SU-DHL-6 (cell line): ENCODE data around the gene GRM5.
"Not testable (repeated sequence)": the region's sequence is repeated elsewhere in the genome, so short reads cannot be mapped to it uniquely, and the experiment has no call there.

Experiments
- H2AFZ ChIP-seq: fragments of 200-600 bp; sonication (generic); 2 replicates; pipeline ENCODE4 v1.6.1; 2014; ENCODE audit warnings: low read depth, mild to moderate bottlenecking, moderate library complexity, mixed read lengths, antibody characterized with exemption, low read length; ENCODE audit not compliant: severe bottlenecking
- H3F3A ChIP-seq: fragments of 200-600 bp; shearing (Covaris generic); 2 replicates; pipeline ENCODE4 v1.6.0; 2016; ENCODE audit warnings: antibody characterized with exemption, mild to moderate bottlenecking; ENCODE audit not compliant: insufficient read depth
- H3K27ac ChIP-seq: fragments of 200-600 bp; sonication (generic); 2 replicates; pipeline ENCODE4 v1.5.1; 2016; ENCODE audit warnings: low read depth, mild to moderate bottlenecking, low read length, moderate library complexity, mixed read lengths
- H3K27me3 ChIP-seq: fragments of 200-600 bp; sonication (generic), shearing (Covaris generic); 2 replicates; pipeline ENCODE4 v1.6.0; 2014; ENCODE audit warnings: mild to moderate bottlenecking, low read length
- H3K36me3 ChIP-seq: fragments of 200-600 bp; sonication (generic); 2 replicates; pipeline ENCODE4 v1.6.1; 2014; ENCODE audit warnings: mild to moderate bottlenecking, low read length, mixed read lengths
- H3K4me2 ChIP-seq: fragments of 300-600, 200-600 bp; shearing (Covaris generic), sonication (generic); 2 replicates; pipeline ENCODE4 v1.6.0; 2014; ENCODE audit warnings: low read length, low read depth, mild to moderate bottlenecking; ENCODE audit not compliant: poor library complexity, severe bottlenecking
- H3K4me3 ChIP-seq: fragments of 200-600 bp; sonication (generic); 2 replicates; pipeline ENCODE4 v1.5.1; 2014; ENCODE audit warnings: antibody characterized with exemption, low read length, mild to moderate bottlenecking, mixed read lengths; ENCODE audit not compliant: insufficient read depth, poor library complexity, severe bottlenecking
- H3K79me2 ChIP-seq: fragments of 200-600 bp; sonication (generic); 2 replicates; pipeline ENCODE4 v1.6.1; 2014; ENCODE audit warnings: mild to moderate bottlenecking, low read length, moderate library complexity; ENCODE audit not compliant: insufficient read depth
- H3K9ac ChIP-seq: fragments of 200-600 bp; sonication (generic); 2 replicates; pipeline ENCODE4 v1.7.0; 2014; ENCODE audit warnings: mild to moderate bottlenecking, low read length
- H3K9me2 ChIP-seq: fragments of 200-600 bp; sonication (generic); replicated peaks from 2 replicates; pipeline ENCODE4 v1.6.1; 2014; ENCODE audit warnings: low read length; ENCODE audit not compliant: insufficient read depth
- H3K9me3 ChIP-seq: fragments of 200-600 bp; sonication (generic); 2 replicates; pipeline ENCODE4 v1.6.1; 2014; ENCODE audit warnings: low read length, mixed read lengths; ENCODE audit not compliant: insufficient read depth
- H4K20me1 ChIP-seq: fragments of 200-600 bp; sonication (generic); 2 replicates; pipeline ENCODE4 v1.6.1; 2014; ENCODE audit warnings: low read depth, mild to moderate bottlenecking, antibody characterized with exemption, low read length, moderate library complexity, mixed read lengths
- CTCF ChIP-seq: fragments of 200-600 bp; sonication (generic); IDR thresholded peaks from one replicate; pipeline ENCODE4 v1.5.1; 2017; ENCODE audit warnings: antibody characterized with exemption, mild to moderate bottlenecking, low read length, moderate library complexity; ENCODE audit not compliant: insufficient read depth, poor library complexity, severe bottlenecking
- EZH2phosphoT487 ChIP-seq: fragments of 200-600 bp; sonication (generic), shearing (Covaris generic); conservative IDR thresholded peaks from 2 replicates; pipeline ENCODE4 v1.6.1; 2018; ENCODE audit warnings: mild to moderate bottlenecking, antibody characterized with exemption, low read length, moderate library complexity, mixed read lengths

Gene GRM5

GRCh38 chr11:88849368-88849767 lies 216.4 kb downstream of the GRM5 start:
- H3K79me2 ChIP-seq, result no peaks in the 10 kb centered on the region

GRCh38 chr11:88846266-88846665 lies 219.5 kb downstream of the GRM5 start:
- not testable (repeated sequence) for H3K9me3 ChIP-seq, H3F3A ChIP-seq, H4K20me1 ChIP-seq, H3K79me2 ChIP-seq, H3K9me2 ChIP-seq, H3K36me3 ChIP-seq, H3K4me2 ChIP-seq, H3K27me3 ChIP-seq, H2AFZ ChIP-seq, H3K27ac ChIP-seq, H3K4me3 ChIP-seq, H3K9ac ChIP-seq

More at GRCh38 chr11:88849368-88849767, 216.4 kb downstream of the GRM5 start:
- TF ChIP-seq CTCF (no peak), EZH2phosphoT487 (no peak)
- no peak overlapping the region for H3K9ac ChIP-seq
- H2AFZ ChIP-seq, result no peak overlapping the region
- no peak overlapping the region for H3K27ac ChIP-seq
- no peak overlapping the region for H3K4me2 ChIP-seq
- H3F3A ChIP-seq, result no peaks in the 10 kb centered on the region
- no peaks in the 10 kb centered on the region for H3K9me2 ChIP-seq
- no peaks in the 10 kb centered on the region for H3K27me3 ChIP-seq
- H3K4me3 ChIP-seq, result no peak overlapping the region
- no peaks in the 10 kb centered on the region for H3K9me3 ChIP-seq
- H3K36me3 ChIP-seq, result no peaks in the 10 kb centered on the region
- no peaks in the 10 kb centered on the region for H4K20me1 ChIP-seq

GRCh38 chr11:88844941-88845340 lies 220.8 kb downstream of the GRM5 start:
- H3K9me2 ChIP-seq, H4K20me1 ChIP-seq, H3K36me3 ChIP-seq, H3F3A ChIP-seq, H3K79me2 ChIP-seq, H3K27me3 ChIP-seq, H3K4me3 ChIP-seq, H3K9ac ChIP-seq, H3K4me2 ChIP-seq, H2AFZ ChIP-seq, H3K9me3 ChIP-seq, H3K27ac ChIP-seq: not testable (repeated sequence)

GRCh38 chr11:88843766-88844426 lies 221.9 kb downstream of the GRM5 start:
- not testable (repeated sequence) for H3K27ac ChIP-seq, H3K36me3 ChIP-seq, H3F3A ChIP-seq, H3K9ac ChIP-seq, H3K4me3 ChIP-seq, H3K4me2 ChIP-seq, H3K27me3 ChIP-seq, H2AFZ ChIP-seq, H4K20me1 ChIP-seq, H3K9me3 ChIP-seq, H3K9me2 ChIP-seq, H3K79me2 ChIP-seq

- H3K4me2 ChIP-seq, H3K4me3 ChIP-seq, H2AFZ ChIP-seq, H4K20me1 ChIP-seq, H3K36me3 ChIP-seq, H3K27ac ChIP-seq, H3K27me3 ChIP-seq, H3K79me2 ChIP-seq, H3K9me3 ChIP-seq, H3K9ac ChIP-seq, H3K9me2 ChIP-seq, H3F3A ChIP-seq: not testable (repeated sequence)
Observed at GRCh38 chr11:88838139-88838538, 227.6 kb downstream of the GRM5 start.

- not testable (repeated sequence) for H3K4me3 ChIP-seq, H3K4me2 ChIP-seq, H3F3A ChIP-seq, H3K79me2 ChIP-seq, H3K27ac ChIP-seq, H3K9me2 ChIP-seq, H3K27me3 ChIP-seq, H3K36me3 ChIP-seq, H3K9ac ChIP-seq, H3K9me3 ChIP-seq, H4K20me1 ChIP-seq, H2AFZ ChIP-seq
Observed at GRCh38 chr11:88835709-88836108, 230.1 kb downstream of the GRM5 start.
